Measurements from ENCODE around the gene RAB1B. TPM values are rescaled to one million over a fixed set of nuclear protein-coding genes. Genes with fewer than 3 reads are reported as not detected.

The RAB1B gene
- total RNA-seq, 4 donors from 2014 or later, result 46.3 to 95.3 (median 68.6) TPM

- no peak for TF ChIP-seq CTCF (IDR thresholded peaks at IDR 0.05; ENCODE audit: low read depth)
These were observed 19.5 kb upstream of the RAB1B start for GRCh38 chr11:66248903-66249302.

- no peak for TF ChIP-seq CTCF (IDR thresholded peaks at IDR 0.05; ENCODE audit: low read depth)
These were observed 16.6 kb upstream of the RAB1B start for GRCh38 chr11:66251809-66252208.

GRCh38 chr11:66258473-66258893 lies 10.0 kb upstream of the RAB1B start:
- TF ChIP-seq CTCF (IDR thresholded peaks at IDR 0.05; ENCODE audit: low read depth), result no peak

GRCh38 chr11:66259225-66259624 lies 9.2 kb upstream of the RAB1B start:
- no peak for TF ChIP-seq CTCF (IDR thresholded peaks at IDR 0.05; ENCODE audit: low read depth)

GRCh38 chr11:66259956-66260355 lies 8.5 kb upstream of the RAB1B start:
- no peak for TF ChIP-seq CTCF (IDR thresholded peaks at IDR 0.05; ENCODE audit: low read depth)

- TF ChIP-seq CTCF (IDR thresholded peaks at IDR 0.05; ENCODE audit: low read depth), result no peak
These were observed 6.9 kb upstream of the RAB1B start for GRCh38 chr11:66261578-66261977.

GRCh38 chr11:66262191-66262590 lies 6.2 kb upstream of the RAB1B start:
- TF ChIP-seq CTCF (IDR thresholded peaks at IDR 0.05; ENCODE audit: low read depth), result no peak
